Cardiac muscle cell (in vitro differentiated cells and primary cell): ENCODE measurements around the gene SRGAP1. TPM values are rescaled to one million over a fixed set of nuclear protein-coding genes. Genes with fewer than 3 reads are reported as not detected.

Experiments used
- DNase-seq, 2 donors: peaks; one replicate each; pipeline versions ENCODE4 v3.0.0 to v3.0.0-alpha.2; 2010 to 2017; ENCODE audit warnings: low read depth in 1 of 2, low spot score in 1 of 2
- H3K27ac ChIP-seq: fragments of 200-600 bp; sonication (generic); 2 replicates; pipeline ENCODE4 v1.5.1; 2016
- H3K27me3 ChIP-seq: fragments of 200-600 bp; sonication (generic); 2 replicates; pipeline ENCODE4 v1.6.0; 2016; ENCODE audit warnings: control low read depth
- H3K36me3 ChIP-seq: fragments of 200-600 bp; sonication (generic); 2 replicates; pipeline ENCODE4 v1.5.1; 2016; ENCODE audit warnings: control low read depth
- H3K4me1 ChIP-seq: fragments of 200-600 bp; sonication (generic); 2 replicates; pipeline ENCODE4 v1.8.1; 2017; ENCODE audit warnings: low read depth, mild to moderate bottlenecking, mixed run types
- H3K4me3 ChIP-seq: fragments of 200-600 bp; sonication (generic); 2 replicates; pipeline ENCODE4 v1.5.1; 2016; ENCODE audit warnings: mild to moderate bottlenecking
- H3K9me3 ChIP-seq: fragments of 200-600 bp; sonication (generic); 2 replicates; pipeline ENCODE4 v1.5.1; 2017; ENCODE audit warnings: low read depth, mild to moderate bottlenecking, control low read depth
- polyA plus RNA-seq: library from polyadenylated mRNA; unstranded; fragments of >200 nt; fragmentation: Nextera tagmentation; extraction: Ambion mirVana; gene quantifications from 2 replicates; pipeline ENCODE4 v1.2.1, GENCODE V29; 2016
- total RNA-seq: library from RNA; depleted of rRNA; stranded (reverse); fragments of >200 nt; gene quantifications from 2 replicates; pipeline ENCODE4 v1.2.3, GENCODE V29; 2016
- TF ChIP-seq, protein P1 (sequence below): IDR thresholded peaks from 2 replicates; pipeline ENCODE4 v1.5.1; 2012; ENCODE audit warnings: low read depth, mild to moderate bottlenecking, low read length

SRGAP1 gene
- total and polyA plus RNA-seq, 2 experiments from 2014 or later, result 2.7 to 3.9 TPM

DNA sequence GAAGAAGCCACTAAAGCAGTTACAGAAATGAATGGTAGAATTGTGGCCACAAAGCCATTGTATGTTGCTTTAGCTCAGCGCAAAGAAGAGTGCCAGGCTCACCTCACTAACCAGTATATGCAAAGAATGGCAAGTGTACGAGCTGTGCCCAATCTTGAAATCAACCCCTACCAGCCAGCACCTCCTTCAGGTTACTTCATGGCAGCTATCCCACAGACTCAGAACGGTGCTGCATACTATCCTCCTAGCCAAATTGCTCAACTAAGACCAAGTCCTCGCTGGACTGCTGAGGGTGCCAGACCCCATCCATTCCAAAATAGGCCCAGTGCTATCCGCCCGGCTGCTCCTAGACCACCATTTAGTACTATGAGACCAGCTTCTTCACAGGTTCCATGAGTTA lies 21.5 kb upstream of the SRGAP1 start:
- Histone ChIP-seq H3K4me3 (no peak overlapping the region), H3K4me1 (no peaks in the 10 kb centered on the region), H3K27ac (no peak overlapping the region), H3K9me3 (no peaks in the 10 kb centered on the region), H3K36me3 (no peaks in the 10 kb centered on the region), H3K27me3 (no peaks in the 10 kb centered on the region)
- DNase-seq, result no peak
- TF ChIP-seq, protein P1, sequence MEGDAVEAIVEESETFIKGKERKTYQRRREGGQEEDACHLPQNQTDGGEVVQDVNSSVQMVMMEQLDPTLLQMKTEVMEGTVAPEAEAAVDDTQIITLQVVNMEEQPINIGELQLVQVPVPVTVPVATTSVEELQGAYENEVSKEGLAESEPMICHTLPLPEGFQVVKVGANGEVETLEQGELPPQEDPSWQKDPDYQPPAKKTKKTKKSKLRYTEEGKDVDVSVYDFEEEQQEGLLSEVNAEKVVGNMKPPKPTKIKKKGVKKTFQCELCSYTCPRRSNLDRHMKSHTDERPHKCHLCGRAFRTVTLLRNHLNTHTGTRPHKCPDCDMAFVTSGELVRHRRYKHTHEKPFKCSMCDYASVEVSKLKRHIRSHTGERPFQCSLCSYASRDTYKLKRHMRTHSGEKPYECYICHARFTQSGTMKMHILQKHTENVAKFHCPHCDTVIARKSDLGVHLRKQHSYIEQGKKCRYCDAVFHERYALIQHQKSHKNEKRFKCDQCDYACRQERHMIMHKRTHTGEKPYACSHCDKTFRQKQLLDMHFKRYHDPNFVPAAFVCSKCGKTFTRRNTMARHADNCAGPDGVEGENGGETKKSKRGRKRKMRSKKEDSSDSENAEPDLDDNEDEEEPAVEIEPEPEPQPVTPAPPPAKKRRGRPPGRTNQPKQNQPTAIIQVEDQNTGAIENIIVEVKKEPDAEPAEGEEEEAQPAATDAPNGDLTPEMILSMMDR, result no peak

DNA sequence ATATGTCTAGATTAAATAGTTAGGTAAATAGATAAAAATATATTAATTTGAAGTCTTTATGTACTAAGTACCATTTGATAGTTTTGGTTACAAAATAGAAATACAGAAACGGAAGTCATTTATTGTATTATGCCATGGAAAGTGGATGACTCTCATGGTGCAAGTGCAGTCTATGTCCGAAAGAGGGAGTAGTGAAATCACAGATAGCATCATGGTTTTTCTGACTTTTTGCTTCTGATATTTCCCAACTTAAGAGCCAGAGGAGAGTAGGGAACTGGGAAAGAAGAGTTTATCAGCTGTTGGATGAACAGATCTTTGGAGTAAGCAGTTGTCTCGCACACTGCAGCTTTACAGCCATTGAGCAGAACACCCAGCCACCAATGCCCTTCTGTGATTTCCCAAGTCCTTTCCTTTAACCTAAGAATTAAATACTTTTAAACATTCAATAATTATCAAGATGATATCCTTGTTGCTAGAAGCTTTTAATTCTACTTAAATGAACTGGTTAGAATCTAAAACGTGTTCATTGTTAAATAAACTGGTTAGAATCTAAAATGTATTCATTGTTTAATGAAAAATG lies 18.4 kb upstream of the SRGAP1 start:
- Histone ChIP-seq H3K4me3 (no peak overlapping the region), H3K9me3 (no peaks in the 10 kb centered on the region), H3K4me1 (no peaks in the 10 kb centered on the region), H3K36me3 (no peaks in the 10 kb centered on the region), H3K27ac (no peak overlapping the region), H3K27me3 (no peaks in the 10 kb centered on the region)
- DNase-seq, result peak; percentile 62 to 86
- TF ChIP-seq, protein P1, result peak; percentile 84

DNA sequence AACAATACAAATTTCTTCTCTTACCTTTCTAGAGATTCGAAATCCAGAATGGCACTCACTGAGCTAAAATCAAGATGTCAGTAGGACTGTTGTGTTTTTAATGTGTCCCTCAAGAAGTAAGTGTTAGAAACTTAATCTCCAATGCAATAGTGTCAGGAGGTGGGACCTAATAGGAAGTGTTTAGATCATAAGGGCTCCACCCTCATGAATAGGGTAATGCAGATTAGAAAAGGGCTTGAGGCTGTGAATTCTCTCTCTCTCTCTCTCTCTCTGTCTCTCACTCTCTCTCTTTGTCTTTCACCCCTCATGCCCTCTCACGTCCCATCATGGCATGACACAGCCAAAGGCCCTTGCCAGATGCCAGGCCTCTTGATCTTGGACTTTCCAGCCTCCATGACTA lies 15.6 kb upstream of the SRGAP1 start:
- no peaks in the 10 kb centered on the region for H3K27me3 ChIP-seq
- no peaks in the 10 kb centered on the region for H3K4me1 ChIP-seq
- no peaks in the 10 kb centered on the region for H3K9me3 ChIP-seq
- no peak for DNase-seq
- no peak overlapping the region for H3K4me3 ChIP-seq
- TF ChIP-seq, protein P1, result no peak
- H3K36me3 ChIP-seq, result no peaks in the 10 kb centered on the region
- no peak overlapping the region for H3K27ac ChIP-seq

DNA sequence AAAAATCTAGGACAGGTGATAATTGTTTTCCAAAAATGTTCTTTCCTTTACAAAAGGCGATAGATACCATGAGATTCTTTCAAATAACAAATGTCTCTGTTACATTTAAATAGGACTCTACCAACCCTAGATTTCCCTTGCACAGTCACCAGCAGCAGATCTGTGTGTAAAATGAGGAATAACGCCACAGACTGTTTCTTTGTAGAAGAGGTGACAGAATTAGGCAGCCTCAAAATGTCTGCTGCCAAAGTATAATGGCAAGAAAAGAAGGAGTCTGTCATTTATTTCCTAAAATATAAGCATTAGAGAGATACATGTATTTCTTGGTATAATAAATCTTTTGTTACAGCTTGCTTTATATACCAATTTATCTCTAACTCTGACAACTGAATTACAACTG lies 8.5 kb upstream of the SRGAP1 start:
- Histone ChIP-seq H3K27ac (no peak overlapping the region), H3K27me3 (no peaks in the 10 kb centered on the region), H3K4me1 (no peaks in the 10 kb centered on the region), H3K36me3 (no peaks in the 10 kb centered on the region), H3K9me3 (no peaks in the 10 kb centered on the region), H3K4me3 (no peak overlapping the region)
- TF ChIP-seq, protein P1, result no peak
- no peak for DNase-seq

DNA sequence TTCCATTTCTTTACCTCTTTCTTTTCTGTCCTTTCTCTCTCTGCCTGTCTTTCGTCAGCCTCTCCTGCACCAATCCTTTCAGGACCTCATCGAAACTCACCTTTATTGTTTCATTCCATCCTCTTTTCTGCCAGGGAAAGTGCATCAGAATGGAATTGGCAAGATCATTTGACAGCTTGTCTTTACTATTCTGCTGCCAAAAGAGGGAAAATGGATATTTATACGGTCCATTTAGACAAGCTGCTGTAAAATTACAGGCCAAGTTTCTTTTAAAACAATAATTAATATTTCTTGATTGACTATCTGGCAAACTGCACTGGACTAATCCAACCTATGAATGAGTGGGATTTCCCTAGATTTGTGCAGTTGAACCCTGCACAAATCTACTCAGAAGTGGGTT lies 7.6 kb upstream of the SRGAP1 start:
- Histone ChIP-seq H3K4me1 (no peaks in the 10 kb centered on the region), H3K9me3 (no peaks in the 10 kb centered on the region), H3K4me3 (no peak overlapping the region), H3K36me3 (no peaks in the 10 kb centered on the region), H3K27me3 (no peaks in the 10 kb centered on the region), H3K27ac (no peak overlapping the region)
- no peak for DNase-seq
- TF ChIP-seq, protein P1, result no peak
